MCF 10A (cell line): ENCODE measurements around the gene SLC26A2. TPM values are rescaled to one million over a fixed set of nuclear protein-coding genes. Genes with fewer than 3 reads are reported as not detected.

Experiments
- BruUV-seq: library from RNA; stranded (reverse); fragments of 400-500 nt; replicated peaks from 2 replicates; lab custom pipeline; 2021; lab: Mats Ljungman, UMichigan
- CTCF ChIA-PET: fragments of 300-600 bp; sonication (Branson Sonifier 250); formaldehyde crosslinking; extraction: SDS; loops from one replicate; lab custom pipeline; 2021; ENCODE audit warnings: antibody characterized with exemption, inconsistent platforms; lab: Yijun Ruan, JAX
- POLR2A ChIA-PET: fragments of 300-600, 350-650 bp; sonication (Branson Sonifier 250); formaldehyde crosslinking; extraction: SDS; loops from one replicate; lab custom pipeline; 2020; ENCODE audit warnings: antibody characterized with exemption, inconsistent platforms; lab: Yijun Ruan, JAX
- DNase-seq: peaks from one replicate; pipeline ENCODE4 v3.0.0-alpha.2; 2018; ENCODE audit not compliant: unreplicated experiment
- H3K27ac Mint-ChIP-seq: one replicate; pipeline ENCODE4 v1.8.0; 2022; ENCODE audit warnings: mild to moderate bottlenecking, low read depth, mixed read lengths; ENCODE audit not compliant: unreplicated experiment
- H3K27me3 Mint-ChIP-seq: one replicate; pipeline ENCODE4 v1.8.0; 2022; ENCODE audit warnings: mixed read lengths; ENCODE audit not compliant: insufficient read depth, unreplicated experiment
- H3K36me3 Mint-ChIP-seq: one replicate; pipeline ENCODE4 v1.8.0; 2022; ENCODE audit warnings: mild to moderate bottlenecking, moderate library complexity, mixed read lengths; ENCODE audit not compliant: insufficient read depth, unreplicated experiment
- H3K4me1 Mint-ChIP-seq: one replicate; pipeline ENCODE4 v1.8.0; 2022; ENCODE audit warnings: mixed read lengths; ENCODE audit not compliant: insufficient read depth, unreplicated experiment
- H3K4me3 Mint-ChIP-seq: one replicate; pipeline ENCODE4 v1.8.0; 2022; ENCODE audit warnings: mild to moderate bottlenecking, moderate library complexity, mixed read lengths; ENCODE audit not compliant: unreplicated experiment
- H3K9me3 Mint-ChIP-seq: one replicate; pipeline ENCODE4 v1.8.0; 2022; ENCODE audit warnings: mixed read lengths; ENCODE audit not compliant: unreplicated experiment
- intact Hi-C: fragments of 100-400 bp; cut with micrococcal nuclease; formaldehyde crosslinking; loops from 2 replicates; pipeline ENCODE4 v1.14.1; 2022
- total RNA-seq: library from RNA; stranded (reverse); gene quantifications from 2 replicates; pipeline ENCODE4 v1.2.3, GENCODE V29; 2022
- TF ChIP-seq, protein P1 (sequence below): fragments of 200-600 bp; IDR thresholded peaks from one replicate; pipeline ENCODE4 v1.8.0; 2022; ENCODE audit warnings: antibody characterized with exemption, mild to moderate bottlenecking; ENCODE audit not compliant: unreplicated experiment

SLC26A2 gene
- total RNA-seq, 1 experiment from 2014 or later = 56.2 TPM

DNA sequence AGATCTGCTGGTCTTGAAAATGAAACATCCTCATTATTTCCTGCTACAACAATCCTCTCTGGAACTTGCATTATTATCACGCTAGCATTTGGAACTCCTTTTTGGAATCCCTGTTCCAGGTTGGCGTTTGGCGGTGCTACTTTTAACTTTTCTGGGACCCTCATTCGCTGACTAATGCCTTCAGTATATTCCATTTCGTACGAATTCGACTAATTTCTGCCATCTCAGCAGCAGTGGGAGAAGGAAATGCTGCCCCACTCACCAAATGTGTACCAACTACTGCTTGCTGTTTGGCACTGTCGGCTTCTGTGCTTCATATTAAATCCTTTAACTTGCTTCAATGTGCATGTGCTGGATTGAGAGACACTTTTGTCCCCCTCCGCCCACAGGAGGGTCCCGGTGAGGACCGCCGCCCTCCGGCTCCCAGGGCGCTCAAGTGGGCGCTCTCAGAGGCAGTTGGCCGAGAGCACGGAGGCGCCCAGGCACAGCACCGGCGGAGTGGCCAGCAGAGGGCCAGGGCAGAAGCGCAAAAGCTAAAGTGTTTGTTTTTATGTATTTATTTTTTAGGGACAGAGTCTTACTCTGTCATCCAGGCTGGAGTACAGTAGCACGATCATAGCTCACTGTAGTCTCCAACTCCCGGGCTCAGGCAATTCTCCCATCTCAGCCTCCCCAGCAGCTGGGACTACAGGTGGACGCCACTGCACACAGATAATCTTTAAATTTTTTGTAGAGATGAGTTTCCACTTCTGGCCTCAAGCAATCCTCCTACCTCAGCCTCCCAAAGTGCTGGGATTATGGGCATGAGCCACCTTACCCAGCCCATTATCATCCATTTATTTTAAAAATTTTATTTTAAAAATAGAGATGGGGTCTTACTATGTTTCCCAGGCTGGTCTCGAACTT is 27.9 kb upstream of the SLC26A2 start:
- intact Hi-C loops = no loop called here
- Mint-ChIP-seq H3K4me1 (peaks cover 51% of the 10 kb centered on the region), H3K27me3 (no peaks in the 10 kb centered on the region), H3K36me3 (no peaks in the 10 kb centered on the region), H3K27ac (no peak overlapping the region), H3K4me3 (no peak overlapping the region), H3K9me3 (no peaks in the 10 kb centered on the region)
- BruUV-seq = no TSS peak
- ChIA-PET CTCF (interaction anchor here (0.5 to 8.9 kb wide), 10 partner anchors 8 to 1270 kb away, joined by 3 to 105 read pairs (median 3); partner anchors contain the start of gene SLC26A2), POLR2A (interaction anchor here (0.6 to 6.3 kb wide), 7 partner anchors 11 to 76 kb away, joined by 3 to 96 read pairs (median 10); partner anchors contain the start of gene SLC26A2)
- TF ChIP-seq, protein P1, sequence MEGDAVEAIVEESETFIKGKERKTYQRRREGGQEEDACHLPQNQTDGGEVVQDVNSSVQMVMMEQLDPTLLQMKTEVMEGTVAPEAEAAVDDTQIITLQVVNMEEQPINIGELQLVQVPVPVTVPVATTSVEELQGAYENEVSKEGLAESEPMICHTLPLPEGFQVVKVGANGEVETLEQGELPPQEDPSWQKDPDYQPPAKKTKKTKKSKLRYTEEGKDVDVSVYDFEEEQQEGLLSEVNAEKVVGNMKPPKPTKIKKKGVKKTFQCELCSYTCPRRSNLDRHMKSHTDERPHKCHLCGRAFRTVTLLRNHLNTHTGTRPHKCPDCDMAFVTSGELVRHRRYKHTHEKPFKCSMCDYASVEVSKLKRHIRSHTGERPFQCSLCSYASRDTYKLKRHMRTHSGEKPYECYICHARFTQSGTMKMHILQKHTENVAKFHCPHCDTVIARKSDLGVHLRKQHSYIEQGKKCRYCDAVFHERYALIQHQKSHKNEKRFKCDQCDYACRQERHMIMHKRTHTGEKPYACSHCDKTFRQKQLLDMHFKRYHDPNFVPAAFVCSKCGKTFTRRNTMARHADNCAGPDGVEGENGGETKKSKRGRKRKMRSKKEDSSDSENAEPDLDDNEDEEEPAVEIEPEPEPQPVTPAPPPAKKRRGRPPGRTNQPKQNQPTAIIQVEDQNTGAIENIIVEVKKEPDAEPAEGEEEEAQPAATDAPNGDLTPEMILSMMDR = no peak
- no peak for DNase-seq

DNA sequence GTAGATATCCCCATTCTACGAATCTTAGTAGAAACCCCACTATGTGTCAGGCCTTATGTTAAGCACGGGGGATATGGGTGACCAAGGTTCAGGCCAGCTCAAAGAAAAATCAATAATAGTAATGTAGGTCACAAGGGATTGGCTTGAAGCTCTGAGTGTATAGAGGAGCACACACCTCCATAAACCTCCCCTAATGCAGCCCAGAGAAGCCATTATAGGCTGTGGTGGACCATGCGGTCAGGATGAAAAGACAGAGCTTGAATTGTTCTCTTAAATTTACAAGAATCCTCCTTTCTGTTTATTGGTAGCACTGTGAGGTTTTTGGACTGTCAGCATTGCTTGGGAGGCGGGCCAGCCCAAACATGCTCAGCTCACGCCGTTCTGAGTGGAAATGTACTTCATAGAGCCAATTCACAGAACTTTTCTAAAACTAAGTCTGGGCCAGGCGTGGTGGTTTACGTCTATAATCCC is 25.1 kb upstream of the SLC26A2 start:
- no peaks in the 10 kb centered on the region for H3K27me3 Mint-ChIP-seq
- TF ChIP-seq, protein P1 = no peak
- BruUV-seq = no TSS peak
- H3K4me3 Mint-ChIP-seq = peak overlapping the region; percentile 29
- no peaks in the 10 kb centered on the region for H3K9me3 Mint-ChIP-seq
- peak overlapping the region; percentile 98 for H3K27ac Mint-ChIP-seq
- POLR2A ChIA-PET = interaction anchor here (0.6 to 6.3 kb wide), 24 partner anchors 9 to 333 kb away, joined by 3 to 138 read pairs (median 6); partner anchors contain the start of genes PDE6A and SLC26A2
- peaks cover 64% of the 10 kb centered on the region for H3K4me1 Mint-ChIP-seq
- intact Hi-C loops = no loop called here
- peak; percentile 64 for DNase-seq
- H3K36me3 Mint-ChIP-seq = peaks cover 8% of the 10 kb centered on the region
- CTCF ChIA-PET = interaction anchor here (0.6 to 8.9 kb wide), 22 partner anchors 9 to 386 kb away, joined by 3 to 105 read pairs (median 4); partner anchors contain the start of gene SLC26A2

DNA sequence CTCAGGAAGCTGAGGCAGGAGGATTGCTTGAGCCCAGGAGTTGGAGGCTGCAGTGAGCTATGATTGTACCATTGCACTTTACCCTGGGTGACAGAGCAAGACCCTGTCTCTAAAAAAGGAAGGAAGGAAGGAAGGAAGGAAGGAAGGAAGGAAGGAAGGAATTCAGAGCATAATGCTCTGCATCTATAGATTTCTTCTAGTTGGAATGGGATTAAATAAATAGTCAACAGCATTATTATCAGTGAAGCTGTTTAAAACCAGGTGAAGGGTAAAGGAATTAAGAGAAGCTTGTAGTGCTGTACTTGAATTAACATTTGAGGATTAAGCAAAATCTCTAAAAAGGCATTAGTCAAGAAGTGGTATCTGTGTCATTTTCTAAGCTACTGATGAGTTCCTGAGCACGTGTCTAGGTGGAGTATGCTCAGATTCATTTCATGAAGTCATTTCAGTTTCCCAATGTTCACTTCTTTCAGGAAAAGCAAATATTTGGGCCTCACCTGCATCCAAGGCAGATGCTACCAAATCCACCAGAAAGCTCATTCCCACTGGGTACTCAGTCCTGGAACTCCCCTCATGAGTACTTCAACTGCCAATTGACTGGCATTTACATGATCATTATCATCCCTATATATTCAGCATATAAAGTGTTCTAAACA is 24.4 kb upstream of the SLC26A2 start:
- intact Hi-C loops = no loop called here

More for the DNA sequence above, 24.4 kb upstream of the SLC26A2 start:
- ChIA-PET POLR2A (interaction anchor here (0.6 to 6.3 kb wide), 34 partner anchors 8 to 851 kb away, joined by 3 to 138 read pairs (median 4); partner anchors contain the start of genes HMGXB3, PDE6A, SLC26A2 and TIGD6), CTCF (interaction anchor here (0.6 to 8.9 kb wide), 26 partner anchors 9 to 386 kb away, joined by 3 to 105 read pairs (median 5); partner anchors contain the start of gene SLC26A2)
- Mint-ChIP-seq H3K36me3 (peaks cover 8% of the 10 kb centered on the region), H3K4me1 (peaks cover 64% of the 10 kb centered on the region), H3K27ac (peak overlapping the region; percentile 98), H3K4me3 (peak overlapping the region; percentile 29), H3K27me3 (no peaks in the 10 kb centered on the region), H3K9me3 (no peaks in the 10 kb centered on the region)
- BruUV-seq = no TSS peak
- TF ChIP-seq, protein P1 = no peak
- DNase-seq = no peak
